ENCODE data around the gene MSL1.

Gene MSL1

GRCh38 chr17:40091691-40092397 lies 29.9 kb upstream of the MSL1 start:
- no peak for DNase-seq (ENCODE audit: low read depth in 2 of 2)

GRCh38 chr17:40092581-40092980 lies 29.2 kb upstream of the MSL1 start:
- DNase-seq (ENCODE audit: low read depth in 2 of 2): no peak

- DNase-seq (ENCODE audit: low read depth in 2 of 2): no peak
Measured at GRCh38 chr17:40093005-40093579, 28.7 kb upstream of the MSL1 start.

GRCh38 chr17:40093580-40094201 lies 28.1 kb upstream of the MSL1 start:
- no peak for DNase-seq (ENCODE audit: low read depth in 2 of 2)

- DNase-seq (ENCODE audit: low read depth in 2 of 2): no peak
Measured at GRCh38 chr17:40094874-40095273, 26.9 kb upstream of the MSL1 start.

GRCh38 chr17:40095351-40095943 lies 26.3 kb upstream of the MSL1 start:
- no peak for DNase-seq (ENCODE audit: low read depth in 2 of 2)

GRCh38 chr17:40095944-40096791 lies 25.6 kb upstream of the MSL1 start:
- DNase-seq (ENCODE audit: low read depth in 2 of 2): no peak

- DNase-seq (ENCODE audit: low read depth in 2 of 2): no peak
Measured at GRCh38 chr17:40097087-40097486, 24.7 kb upstream of the MSL1 start.

- no peak for DNase-seq (ENCODE audit: low read depth in 2 of 2)
Measured at GRCh38 chr17:40097931-40098845, 23.6 kb upstream of the MSL1 start.

- peak; percentile 97 for DNase-seq (ENCODE audit: low read depth in 2 of 2)
Measured at GRCh38 chr17:40098846-40099618, 22.7 kb upstream of the MSL1 start.

GRCh38 chr17:40099619-40100418 lies 22.0 kb upstream of the MSL1 start:
- no peak for DNase-seq (ENCODE audit: low read depth in 2 of 2)

- no peak for DNase-seq (ENCODE audit: low read depth in 2 of 2)
Measured at GRCh38 chr17:40100419-40100668, 21.4 kb upstream of the MSL1 start, which contains the start of gene NR1D1. Gene NR1D1 (minus strand): TSS chr17:40100589. CDS start chr17:40100094, 495 bp downstream.

GRCh38 chr17:40100669-40101366 lies 21.0 kb upstream of the MSL1 start:
- DNase-seq (ENCODE audit: low read depth in 2 of 2): peak; percentile 91

- no peak for DNase-seq (ENCODE audit: low read depth in 2 of 2)
Measured at GRCh38 chr17:40101367-40102210, 20.2 kb upstream of the MSL1 start.

- no peak for DNase-seq (ENCODE audit: low read depth in 2 of 2)
Measured at GRCh38 chr17:40103071-40103661, 18.6 kb upstream of the MSL1 start.

GRCh38 chr17:40103688-40104087 lies 18.1 kb upstream of the MSL1 start:
- DNase-seq (ENCODE audit: low read depth in 2 of 2): no peak

All from fibroblast of skin of left biceps (primary cell).